SK-N-SH treated with all-trans-retinoic acid at 6 μM for 48 hours (cell line): ENCODE data around the gene SPOCD1.

Source experiments
- ATAC-seq: fragments of 200-7000 bp; cut with Tn5 transposase; 3 replicates; pipeline ENCODE4 v1.9.1; 2020; ENCODE audit warnings: mild to moderate bottlenecking, moderate library complexity
- ARNTL ChIP-seq: fragments of 450-650 bp; formaldehyde crosslinking; IDR thresholded peaks from 2 replicates; pipeline ENCODE4 v1.5.0; 2020; ENCODE audit warnings: low read depth, mild to moderate bottlenecking, moderate library complexity, borderline replicate concordance
- BACH2 ChIP-seq: fragments of 250-450 bp; sonication (Bioruptor Pico); IDR thresholded peaks from 2 replicates; pipeline ENCODE4 v1.9.0; 2021; ENCODE audit warnings: mild to moderate bottlenecking, borderline replicate concordance
- CREB5 ChIP-seq: fragments of 250-450 bp; sonication (Bioruptor Pico); IDR thresholded peaks from 2 replicates; pipeline ENCODE4 v1.5.1; 2020; ENCODE audit warnings: low read depth, mild to moderate bottlenecking, moderate library complexity
- ESRRG ChIP-seq: fragments of 250-450 bp; sonication (Bioruptor Pico); IDR thresholded peaks from 2 replicates; pipeline ENCODE4 v1.6.1; 2021; ENCODE audit warnings: mild to moderate bottlenecking
- ISL1 ChIP-seq: fragments of 250-450 bp; sonication (Bioruptor Pico); IDR thresholded peaks from 2 replicates; pipeline ENCODE4 v2.1.2; 2022; ENCODE audit warnings: mild to moderate bottlenecking, moderate library complexity
- OSR1 ChIP-seq: fragments of 250-450 bp; sonication (Bioruptor Pico); IDR thresholded peaks from 2 replicates; pipeline ENCODE4 v1.8.0; 2022; ENCODE audit warnings: moderate library complexity, mild to moderate bottlenecking, inconsistent platforms
- PPARA ChIP-seq: fragments of 250-450 bp; sonication (Bioruptor Pico); IDR thresholded peaks from 2 replicates; pipeline ENCODE4 v1.5.0; 2020; ENCODE audit warnings: mild to moderate bottlenecking, borderline replicate concordance
- RARB ChIP-seq: fragments of 250-450 bp; sonication (Bioruptor Pico); IDR thresholded peaks from 2 replicates; pipeline ENCODE4 v1.8.0; 2021; ENCODE audit warnings: mild to moderate bottlenecking, moderate library complexity
- SNAI2 ChIP-seq: fragments of 250-450 bp; sonication (Bioruptor Pico); IDR thresholded peaks from 2 replicates; pipeline ENCODE4 v1.5.0; 2020; ENCODE audit warnings: mild to moderate bottlenecking, moderate library complexity
- TCF4 ChIP-seq: fragments of 250-450 bp; sonication (Bioruptor Pico); IDR thresholded peaks from 2 replicates; pipeline ENCODE4 v1.8.0; 2021; ENCODE audit warnings: mild to moderate bottlenecking, moderate library complexity, borderline replicate concordance
- TOX ChIP-seq: fragments of 250-450 bp; sonication (Bioruptor Pico); IDR thresholded peaks from 2 replicates; pipeline ENCODE4 v1.8.0; 2021; ENCODE audit warnings: mild to moderate bottlenecking, moderate library complexity, borderline replicate concordance
- ZC3H10 ChIP-seq: fragments of 250-450 bp; sonication (Bioruptor Pico); IDR thresholded peaks from 2 replicates; pipeline ENCODE4 v1.5.1; 2021; ENCODE audit warnings: mild to moderate bottlenecking, moderate library complexity
- ZFP3 ChIP-seq: fragments of 250-450 bp; sonication (Bioruptor Pico); IDR thresholded peaks from 2 replicates; pipeline ENCODE4 v1.5.0; 2020; ENCODE audit warnings: mild to moderate bottlenecking, moderate library complexity
- ZFP30 ChIP-seq: fragments of 450-650 bp; formaldehyde crosslinking; IDR thresholded peaks from 2 replicates; pipeline ENCODE4 v1.5.0; 2022; ENCODE audit warnings: mild to moderate bottlenecking, moderate library complexity
- ZNF565 ChIP-seq: fragments of 450-650 bp; formaldehyde crosslinking; conservative IDR thresholded peaks from 2 replicates; pipeline ENCODE4 v1.5.0; 2020; ENCODE audit warnings: low read depth, mild to moderate bottlenecking, moderate library complexity
- ZNF8 ChIP-seq: fragments of 450-650 bp; formaldehyde crosslinking; IDR thresholded peaks from 2 replicates; pipeline ENCODE4 v1.5.0; 2020; ENCODE audit warnings: mild to moderate bottlenecking, moderate library complexity
- TF ChIP-seq, protein P1 (sequence below): fragments of 250-450 bp; sonication (Bioruptor Pico); IDR thresholded peaks from 2 replicates; pipeline ENCODE4 v1.5.1; 2021; ENCODE audit warnings: mild to moderate bottlenecking, moderate library complexity
- TF ChIP-seq, protein P2 (sequence below): fragments of 250-450 bp; sonication (Bioruptor Pico); IDR thresholded peaks from 2 replicates; pipeline ENCODE4 v1.8.0; 2020; ENCODE audit warnings: mild to moderate bottlenecking, moderate library complexity, borderline replicate concordance
- TF ChIP-seq, protein P3 (sequence below): fragments of 250-450 bp; sonication (Bioruptor Pico); IDR thresholded peaks from 2 replicates; pipeline ENCODE4 v1.8.0; 2021; ENCODE audit warnings: low read depth, mild to moderate bottlenecking, moderate library complexity, borderline replicate concordance

Gene SPOCD1

DNA sequence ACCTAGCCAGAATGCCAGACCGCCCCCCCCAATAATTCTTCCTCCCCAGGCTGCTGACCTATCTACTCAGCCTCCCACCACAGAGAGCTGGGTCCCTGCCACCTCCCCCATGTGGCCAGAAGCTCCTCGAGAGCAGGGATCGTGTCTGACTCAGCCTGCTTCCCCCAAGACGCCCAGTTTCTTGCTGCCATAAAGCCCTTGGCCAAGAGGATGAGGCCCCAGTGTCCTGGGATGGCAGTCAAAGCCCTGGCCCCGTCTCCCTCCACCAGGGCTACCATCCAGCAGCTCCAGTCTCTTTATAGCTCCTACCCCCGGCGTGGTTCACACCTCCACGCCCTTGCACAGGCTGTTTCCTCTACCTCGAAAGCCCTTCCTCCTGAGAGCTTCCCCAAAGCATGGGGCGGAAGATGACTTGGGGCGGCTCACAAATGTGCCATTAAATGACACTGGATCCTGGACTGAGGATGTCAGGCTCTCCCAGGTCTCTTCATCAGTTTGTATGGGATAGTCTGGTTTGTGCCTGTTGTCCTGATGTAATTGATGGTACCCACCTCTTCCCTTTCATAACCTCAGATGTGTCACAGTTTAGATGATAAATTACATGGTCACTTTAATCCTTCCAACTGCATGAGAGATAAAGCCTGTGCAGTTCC is 64.8 kb downstream of the SPOCD1 start:
- peak; percentile 12; the same call in 2 of the 3 replicates for ATAC-seq
- TF ChIP-seq ISL1 (CRISPR knock-in tag): no peak
- TF ChIP-seq, protein P1, sequence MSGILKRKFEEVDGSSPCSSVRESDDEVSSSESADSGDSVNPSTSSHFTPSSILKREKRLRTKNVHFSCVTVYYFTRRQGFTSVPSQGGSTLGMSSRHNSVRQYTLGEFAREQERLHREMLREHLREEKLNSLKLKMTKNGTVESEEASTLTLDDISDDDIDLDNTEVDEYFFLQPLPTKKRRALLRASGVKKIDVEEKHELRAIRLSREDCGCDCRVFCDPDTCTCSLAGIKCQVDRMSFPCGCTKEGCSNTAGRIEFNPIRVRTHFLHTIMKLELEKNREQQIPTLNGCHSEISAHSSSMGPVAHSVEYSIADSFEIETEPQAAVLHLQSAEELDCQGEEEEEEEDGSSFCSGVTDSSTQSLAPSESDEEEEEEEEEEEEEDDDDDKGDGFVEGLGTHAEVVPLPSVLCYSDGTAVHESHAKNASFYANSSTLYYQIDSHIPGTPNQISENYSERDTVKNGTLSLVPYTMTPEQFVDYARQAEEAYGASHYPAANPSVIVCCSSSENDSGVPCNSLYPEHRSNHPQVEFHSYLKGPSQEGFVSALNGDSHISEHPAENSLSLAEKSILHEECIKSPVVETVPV (CRISPR knock-in tag): no peak

DNA sequence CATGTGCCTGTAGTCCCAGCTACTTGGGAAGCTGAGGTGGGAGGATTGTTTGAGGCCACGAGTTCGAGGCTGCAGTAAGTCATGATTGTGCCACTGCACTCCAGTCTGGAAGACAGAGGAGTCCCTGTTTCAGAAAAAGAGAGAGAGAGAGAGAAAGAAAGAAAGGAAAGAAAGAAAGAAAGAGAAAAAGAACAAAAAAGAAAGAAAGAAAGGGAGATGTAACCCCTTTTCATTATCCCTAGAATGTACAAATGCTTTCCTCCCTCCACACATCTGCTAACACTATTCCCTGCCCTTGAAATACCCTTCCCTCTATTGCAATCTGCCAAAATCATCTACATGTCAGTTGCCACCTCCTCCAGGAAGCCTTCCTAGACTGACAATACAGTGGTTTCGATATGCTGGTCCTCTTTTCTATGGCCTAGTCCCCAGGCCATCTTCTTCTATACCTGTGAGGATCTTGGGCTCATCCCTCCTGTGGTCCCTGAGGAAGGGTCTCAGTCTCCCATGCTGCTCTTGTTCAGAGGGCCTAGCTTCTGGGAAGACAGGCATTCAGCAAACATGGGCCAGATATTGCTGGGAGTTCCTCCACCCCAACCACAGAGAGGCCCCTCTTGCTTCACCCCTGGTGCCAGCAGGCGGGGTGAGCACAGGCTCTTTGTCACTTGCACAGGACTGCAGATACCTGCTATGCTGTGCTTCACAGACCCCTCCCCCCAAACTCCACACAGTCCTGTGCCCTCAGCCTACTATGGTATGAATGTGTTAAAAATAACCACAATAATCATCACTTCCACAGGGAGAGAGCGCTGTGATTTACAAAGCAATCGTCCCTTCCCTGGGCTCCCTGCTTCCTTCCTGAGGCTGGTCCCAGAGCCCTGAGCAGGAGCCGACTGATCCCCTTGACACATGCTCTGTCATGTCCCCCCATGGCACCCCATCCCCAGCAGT is 65.8 kb downstream of the SPOCD1 start:
- ATAC-seq: no peak
- TF ChIP-seq RARB (CRISPR knock-in tag) (no peak), TCF4 (CRISPR knock-in tag) (no peak)
- TF ChIP-seq, protein P2, sequence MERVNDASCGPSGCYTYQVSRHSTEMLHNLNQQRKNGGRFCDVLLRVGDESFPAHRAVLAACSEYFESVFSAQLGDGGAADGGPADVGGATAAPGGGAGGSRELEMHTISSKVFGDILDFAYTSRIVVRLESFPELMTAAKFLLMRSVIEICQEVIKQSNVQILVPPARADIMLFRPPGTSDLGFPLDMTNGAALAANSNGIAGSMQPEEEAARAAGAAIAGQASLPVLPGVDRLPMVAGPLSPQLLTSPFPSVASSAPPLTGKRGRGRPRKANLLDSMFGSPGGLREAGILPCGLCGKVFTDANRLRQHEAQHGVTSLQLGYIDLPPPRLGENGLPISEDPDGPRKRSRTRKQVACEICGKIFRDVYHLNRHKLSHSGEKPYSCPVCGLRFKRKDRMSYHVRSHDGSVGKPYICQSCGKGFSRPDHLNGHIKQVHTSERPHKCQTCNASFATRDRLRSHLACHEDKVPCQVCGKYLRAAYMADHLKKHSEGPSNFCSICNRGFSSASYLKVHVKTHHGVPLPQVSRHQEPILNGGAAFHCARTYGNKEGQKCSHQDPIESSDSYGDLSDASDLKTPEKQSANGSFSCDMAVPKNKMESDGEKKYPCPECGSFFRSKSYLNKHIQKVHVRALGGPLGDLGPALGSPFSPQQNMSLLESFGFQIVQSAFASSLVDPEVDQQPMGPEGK: no peak

- ATAC-seq: no peak
- TF ChIP-seq, protein P3, sequence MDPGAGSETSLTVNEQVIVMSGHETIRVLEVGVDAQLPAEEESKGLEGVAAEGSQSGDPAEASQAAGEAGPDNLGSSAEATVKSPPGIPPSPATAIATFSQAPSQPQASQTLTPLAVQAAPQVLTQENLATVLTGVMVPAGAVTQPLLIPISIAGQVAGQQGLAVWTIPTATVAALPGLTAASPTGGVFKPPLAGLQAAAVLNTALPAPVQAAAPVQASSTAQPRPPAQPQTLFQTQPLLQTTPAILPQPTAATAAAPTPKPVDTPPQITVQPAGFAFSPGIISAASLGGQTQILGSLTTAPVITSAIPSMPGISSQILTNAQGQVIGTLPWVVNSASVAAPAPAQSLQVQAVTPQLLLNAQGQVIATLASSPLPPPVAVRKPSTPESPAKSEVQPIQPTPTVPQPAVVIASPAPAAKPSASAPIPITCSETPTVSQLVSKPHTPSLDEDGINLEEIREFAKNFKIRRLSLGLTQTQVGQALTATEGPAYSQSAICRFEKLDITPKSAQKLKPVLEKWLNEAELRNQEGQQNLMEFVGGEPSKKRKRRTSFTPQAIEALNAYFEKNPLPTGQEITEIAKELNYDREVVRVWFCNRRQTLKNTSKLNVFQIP (CRISPR knock-in tag): no peak
- TF ChIP-seq CREB5 (CRISPR knock-in tag) (no peak), PPARA (CRISPR knock-in tag) (no peak), ZNF8 (no peak), ZNF565 (CRISPR knock-in tag) (no peak), OSR1 (CRISPR knock-in tag) (no peak), ESRRG (CRISPR knock-in tag) (no peak), ZFP30 (CRISPR knock-in tag) (no peak)
- TF ChIP-seq, protein P2: no peak
- TF ChIP-seq, all 23 proteins: peak for 0
Observed at GRCh38 chr1:31748365-31748764, 67.5 kb downstream of the SPOCD1 start.

DNA sequence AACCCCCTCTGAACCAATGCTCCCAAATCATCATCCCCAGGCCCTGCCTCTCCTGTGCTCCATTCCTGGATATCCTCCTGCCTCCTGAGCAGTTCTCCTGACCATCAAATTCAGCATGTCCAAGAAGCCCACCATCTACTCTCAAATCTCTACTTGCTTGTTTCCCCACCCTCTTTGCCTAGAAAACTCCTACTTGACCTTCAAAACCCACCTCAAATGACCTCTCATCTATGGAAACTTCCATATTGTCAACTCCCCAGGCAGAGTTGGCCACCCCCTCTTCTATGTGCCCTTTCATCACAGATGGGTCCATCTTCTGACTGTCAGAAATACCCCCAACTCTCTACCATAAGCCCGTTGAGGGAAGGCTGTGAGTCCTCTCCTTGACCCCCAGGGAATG is 68.5 kb downstream of the SPOCD1 start:
- no peak for ATAC-seq
- no peak for TF ChIP-seq BACH2 (CRISPR knock-in tag)
- TF ChIP-seq ZFP3: peak; percentile 97

DNA sequence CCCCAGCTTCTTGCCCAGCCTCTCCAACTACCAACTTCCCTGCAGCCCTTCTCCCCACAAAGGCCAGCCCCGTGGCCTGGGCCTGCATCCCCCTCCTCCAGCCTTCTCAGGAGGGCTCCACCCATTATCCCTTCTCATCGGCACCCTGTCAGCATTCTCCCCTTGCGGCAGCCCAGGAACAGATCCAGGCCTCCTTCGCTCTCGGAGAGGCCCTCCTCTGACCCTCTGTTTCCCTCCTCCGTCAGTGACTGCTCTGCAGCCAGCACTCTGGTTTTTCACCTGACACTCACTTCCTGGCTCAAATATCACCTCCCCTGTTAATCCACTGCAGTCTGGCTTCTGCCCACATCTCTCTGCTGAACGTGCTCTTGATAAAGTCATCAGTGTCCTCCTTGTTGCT is 69.1 kb downstream of the SPOCD1 start:
- ATAC-seq: no peak
- no peak for TF ChIP-seq TCF4 (CRISPR knock-in tag)
- no peak for TF ChIP-seq ARNTL (CRISPR knock-in tag)
- TF ChIP-seq ZC3H10 (CRISPR knock-in tag): no peak
- no peak for TF ChIP-seq ESRRG (CRISPR knock-in tag)
- TF ChIP-seq ZNF8: no peak
- TF ChIP-seq, protein P2: no peak
- no peak for TF ChIP-seq SNAI2 (CRISPR knock-in tag)
- TF ChIP-seq TOX (CRISPR knock-in tag): no peak
- TF ChIP-seq, protein P3 (CRISPR knock-in tag): no peak
- TF ChIP-seq ZFP30 (CRISPR knock-in tag): no peak
- TF ChIP-seq CREB5 (CRISPR knock-in tag): no peak
